K562 (cell line): ENCODE measurements around the gene PLCB3. TPM values are rescaled to one million over a fixed set of nuclear protein-coding genes. Genes with fewer than 3 reads are reported as not detected.

ENCODE experiments used
- ATF1 ChIP-seq, 2 experiments: fragments of 450-650 bp in 1 of 2; IDR thresholded peaks; 2 replicates each; pipeline ENCODE4 v1.6.1; 2016; ENCODE audit warnings: missing compliant biosample characterization in 1 of 2, missing genetic modification characterization in 1 of 2
- E2F4 ChIP-seq: sonication (generic); formaldehyde crosslinking; IDR thresholded peaks from 2 replicates; pipeline ENCODE4 v1.8.0; 2022; ENCODE audit warnings: mild to moderate bottlenecking, low read depth, missing genetic modification reagents
- EZH2 ChIP-seq: IDR thresholded peaks from 2 replicates; pipeline ENCODE4 v1.6.1; 2012; ENCODE audit warnings: low read depth, mild to moderate bottlenecking, inconsistent platforms, low read length, borderline replicate concordance
- FOXA1 ChIP-seq: fragments of 450-650 bp; IDR thresholded peaks from 2 replicates; pipeline ENCODE4 v1.6.1; 2016; ENCODE audit warnings: mild to moderate bottlenecking, borderline replicate concordance
- FOXP4 ChIP-seq: sonication (generic); formaldehyde crosslinking; IDR thresholded peaks from 2 replicates; pipeline ENCODE4 v1.8.0; 2022; ENCODE audit warnings: mild to moderate bottlenecking, missing genetic modification reagents, borderline replicate concordance
- HDAC6 ChIP-seq: IDR thresholded peaks from 2 replicates; pipeline ENCODE4 v1.6.1; 2012; ENCODE audit warnings: low read depth, mild to moderate bottlenecking, control low read depth, inconsistent platforms, low read length, moderate library complexity
- NBN ChIP-seq: fragments of 450-650 bp; IDR thresholded peaks from 2 replicates; pipeline ENCODE4 v1.6.1; 2016; ENCODE audit warnings: low read depth, mild to moderate bottlenecking
- NCOA1 ChIP-seq: fragments of 450-650 bp; IDR thresholded peaks from 2 replicates; pipeline ENCODE4 v1.6.1; 2016; ENCODE audit warnings: low read depth
- POLR2H ChIP-seq: IDR thresholded peaks from 2 replicates; pipeline ENCODE4 v1.6.1; 2016; ENCODE audit warnings: missing genetic modification characterization, low read depth, mild to moderate bottlenecking, control low read depth, missing compliant biosample characterization, moderate library complexity
- POLR3G ChIP-seq: IDR thresholded peaks from 2 replicates; pipeline ENCODE4 v1.6.1; 2011; ENCODE audit not compliant: insufficient read length, insufficient replicate concordance; ENCODE audit errors: extremely low read depth
- SMC3 ChIP-seq: conservative IDR thresholded peaks from 2 replicates; pipeline ENCODE4 v1.6.1; 2011; ENCODE audit warnings: low read depth, low read length, improper control_type of control experiment; ENCODE audit not compliant: insufficient read depth
- SRSF1 ChIP-seq: fragments of 200-400 bp; formaldehyde crosslinking; IDR thresholded peaks from 2 replicates; pipeline ENCODE4 v1.6.1; 2017; ENCODE audit warnings: mild to moderate bottlenecking, low read depth, low read length, moderate library complexity
- TCF7L2 ChIP-seq: fragments of 150-350 bp; IDR thresholded peaks from 2 replicates; pipeline ENCODE4 v1.6.1; 2016; ENCODE audit warnings: low read depth, mild to moderate bottlenecking, low read length, moderate library complexity
- TFE3 ChIP-seq: fragments of 450-650 bp; formaldehyde crosslinking; IDR thresholded peaks from 2 replicates; pipeline ENCODE4 v1.4.0; 2020; ENCODE audit warnings: mild to moderate bottlenecking, mixed read lengths
- ZBTB12 ChIP-seq: fragments of 250-450 bp; sonication (Bioruptor Pico); IDR thresholded peaks from 2 replicates; pipeline ENCODE4 v1.4.0; 2020
- ZNF263 ChIP-seq: sonication (generic); formaldehyde crosslinking; IDR thresholded peaks from 2 replicates; pipeline ENCODE4 v1.8.0; 2022; ENCODE audit warnings: mild to moderate bottlenecking, missing genetic modification reagents, borderline replicate concordance
- ZNF639 ChIP-seq, 2 experiments: fragments of 200-800 bp in 1 of 2; sonication (Bioruptor generic) in 1 of 2; sonication (generic) in 1 of 2; formaldehyde crosslinking in 1 of 2; IDR thresholded peaks in 1 of 2; conservative IDR thresholded peaks in 1 of 2; 2 replicates each; pipeline versions ENCODE4 v1.5.0 to v1.6.1; 2016 to 2020; ENCODE audit warnings: missing compliant biosample characterization in 1 of 2, missing genetic modification characterization in 1 of 2, missing genetic modification reagents in 1 of 2
- ZNF717 ChIP-seq: fragments of 250-450 bp; sonication (Bioruptor Pico); IDR thresholded peaks from 2 replicates; pipeline ENCODE4 v1.5.0; 2021
- polyA plus RNA-seq, 8 experiments: library from polyadenylated mRNA; depleted of rRNA in 4 of 8; stranded (reverse) in 5 of 8; unstranded in 3 of 8; fragments of >200 nt; fragmentation: Nextera tagmentation in 2 of 8; fragmentation: Illumina TruSeq in 1 of 8; extraction: Ambion mirVana in 2 of 8; extraction: Trizol in 1 of 8; gene quantifications; 2 replicates each; pipeline versions ENCODE4 v1.2.1 to v1.2.3, GENCODE V29; 2011 to 2014; ENCODE audit warnings: inconsistent platforms in 1 of 8, missing spikeins in 1 of 8
- total RNA-seq, 7 experiments: library from RNA; depleted of rRNA in 6 of 7; stranded (reverse); fragments of >200 nt in 6 of 7; fragmentation: Illumina TruSeq in 2 of 7; extraction: Trizol in 2 of 7; gene quantifications; 2 replicates each; pipeline versions ENCODE4 v1.2.1 to v1.2.3, GENCODE V29; 2011 to 2021; ENCODE audit warnings: low replicate concordance in 1 of 7

PLCB3 gene
- total and polyA plus RNA-seq, 9 of the 15 experiments (the other 6 are each of a cell fraction or from before 2014, with no cell fraction given), result 0.31 to 44.8 (median 14.6) TPM

GRCh38 chr11:64305691-64306562 lies 54.6 kb downstream of the PLCB3 start (continued):
- TF ChIP-seq ZNF639 (CRISPR knock-in tag; conservative IDR thresholded peaks at IDR 0.05 in 1 of 2, IDR thresholded peaks at IDR 0.05 in 1 of 2), result peak in 1 of 2 experiments; percentile 80; a peak in 2 of 4 replicates
- TF ChIP-seq FOXP4 (CRISPR knock-in tag), result 0 out of 2 replicates have a peak, but pooled peaks have one; percentile 60
- TF ChIP-seq ATF1 (CRISPR knock-in tag; IDR thresholded peaks at IDR 0.05), result no peak
- peak; percentile 30; the same call in 1 of the 2 replicates for TF ChIP-seq ATF1 (tag; IDR thresholded peaks at IDR 0.05)
- no peak for TF ChIP-seq TCF7L2
- TF ChIP-seq POLR3G, result no peak
- TF ChIP-seq ZBTB12 (CRISPR knock-in tag), result no peak
- TF ChIP-seq TFE3 (CRISPR knock-in tag), result no peak
- 0 out of 2 replicates have a peak, but pooled peaks have one; percentile 7 for TF ChIP-seq E2F4 (CRISPR knock-in tag)
- TF ChIP-seq SMC3, result peak; percentile 37; the same call in 1 of the 2 replicates
- no peak for TF ChIP-seq NBN
- TF ChIP-seq FOXA1, result no peak
- TF ChIP-seq ZNF717, result no peak
- peak; percentile 41; the same call in 1 of the 2 replicates for TF ChIP-seq ZNF263
- no peak for TF ChIP-seq EZH2
- no peak for TF ChIP-seq POLR2H (tag)
- no peak for TF ChIP-seq HDAC6
- TF ChIP-seq NCOA1, result no peak
- no peak for TF ChIP-seq SRSF1
